Endothelial cell of umbilical vein (primary cell): ENCODE results near the gene OR4F6. TPM values are rescaled to one million over a fixed set of nuclear protein-coding genes. Genes with fewer than 3 reads are reported as not detected.
"Not testable (repeated sequence)": the region's sequence is repeated elsewhere in the genome, so short reads cannot be mapped to it uniquely, and the experiment has no call there.

Experiments
- BruUV-seq: library from RNA; stranded (reverse); fragments of 400-500 nt; replicated peaks from 2 replicates; lab custom pipeline; 2021; lab: Mats Ljungman, UMichigan
- CTCF ChIA-PET: fragments of 300-600, 350-600 bp; sonication (Branson Sonifier 250); formaldehyde crosslinking; loops from one replicate; lab custom pipeline; 2021; ENCODE audit warnings: antibody characterized with exemption, inconsistent platforms; lab: Charles Lee
- POLR2A ChIA-PET: fragments of 300-600, 350-600 bp; sonication (Branson Sonifier 250); formaldehyde crosslinking; loops from one replicate; lab custom pipeline; 2021; ENCODE audit warnings: antibody characterized with exemption, inconsistent platforms; lab: Charles Lee
- DNase-seq: peaks from one replicate; pipeline ENCODE4 v3.0.0-alpha.2; 2011; ENCODE audit warnings: low read depth, low spot score
- FAIRE-seq: peaks from 2 replicates; lab custom pipeline; 2011; peaks lifted over from hg19 to GRCh38; lab: Jason Lieb, UNC
- H2AFZ ChIP-seq: 2 replicates; pipeline ENCODE4 v1.6.0; 2012; ENCODE audit warnings: low read depth, low read length, control low read depth, inconsistent platforms
- H3K27ac ChIP-seq: 2 replicates; pipeline ENCODE4 v1.5.1; 2011; ENCODE audit warnings: low read depth, mild to moderate bottlenecking, control low read depth, low read length, moderate library complexity; ENCODE audit not compliant: insufficient read depth
- H3K27me3 ChIP-seq, 2 experiments: 2 replicates each; pipeline versions ENCODE4 v1.6.0 to v1.6.1; 2011; ENCODE audit warnings: low read length in 2 of 2, mixed read lengths in 1 of 2; ENCODE audit not compliant: control insufficient read depth in 2 of 2, insufficient read depth in 2 of 2
- H3K36me3 ChIP-seq, 2 experiments: 2 replicates in 1 of 2; 3 replicates in 1 of 2; pipeline ENCODE4 v1.5.1; 2011; ENCODE audit warnings: low read length in 2 of 2, mild to moderate bottlenecking in 1 of 2, moderate library complexity in 1 of 2; ENCODE audit not compliant: control insufficient read depth in 2 of 2, insufficient read depth in 2 of 2; ENCODE audit errors: extremely low read depth in 1 of 2
- H3K4me1 ChIP-seq: 3 replicates; pipeline ENCODE4 v1.5.1; 2011; ENCODE audit warnings: mild to moderate bottlenecking, low read length; ENCODE audit not compliant: control insufficient read depth, insufficient read depth; ENCODE audit errors: extremely low read depth
- H3K4me2 ChIP-seq: 2 replicates; pipeline ENCODE4 v1.6.1; 2011; ENCODE audit warnings: low read length, control low read depth, mixed read lengths; ENCODE audit not compliant: insufficient read depth
- H3K4me3 ChIP-seq, 3 experiments: fragments of 200-600 bp in 1 of 3; sonication (generic), shearing (Covaris generic) in 1 of 3; replicated peaks in 1 of 3; 2 replicates each; pipeline ENCODE4 v1.5.1; 2011 to 2016; ENCODE audit warnings: control low read depth in 3 of 3, low read length in 3 of 3, mild to moderate bottlenecking in 2 of 3, inconsistent platforms in 1 of 3, low read depth in 1 of 3, moderate library complexity in 1 of 3; ENCODE audit not compliant: insufficient read depth in 1 of 3
- H3K79me2 ChIP-seq: 2 replicates; pipeline ENCODE4 v1.6.0; 2012; ENCODE audit warnings: low read length, inconsistent platforms; ENCODE audit not compliant: control insufficient read depth, insufficient read depth
- H3K9ac ChIP-seq: replicated peaks from 2 replicates; pipeline ENCODE3; 2011; ENCODE audit warnings: low read length, control low read depth; ENCODE audit not compliant: insufficient read depth; ENCODE audit errors: extremely low read depth
- H3K9me1 ChIP-seq: replicated peaks from 3 replicates; pipeline ENCODE4 v1.6.0; 2011; ENCODE audit warnings: mild to moderate bottlenecking, low read length; ENCODE audit not compliant: control insufficient read depth, insufficient read depth; ENCODE audit errors: extremely low read depth
- H3K9me3 ChIP-seq: replicated peaks from 2 replicates; pipeline ENCODE4 v1.5.1; 2012; ENCODE audit warnings: low read length, inconsistent platforms; ENCODE audit not compliant: control insufficient read depth, insufficient read depth
- H4K20me1 ChIP-seq: replicated peaks from 2 replicates; pipeline ENCODE3; 2011; ENCODE audit warnings: mild to moderate bottlenecking, low read length; ENCODE audit not compliant: control insufficient read depth, insufficient read depth; ENCODE audit errors: extremely low read depth
- EZH2 ChIP-seq: IDR thresholded peaks from 2 replicates; pipeline ENCODE4 v1.6.1; 2012; ENCODE audit warnings: borderline replicate concordance, low read depth, mild to moderate bottlenecking, moderate library complexity, low read length, inconsistent platforms; ENCODE audit not compliant: severe bottlenecking
- FOS ChIP-seq: IDR thresholded peaks from 2 replicates; pipeline ENCODE4 v1.6.1; 2011; ENCODE audit warnings: mild to moderate bottlenecking, low read length, moderate library complexity, borderline replicate concordance; ENCODE audit not compliant: insufficient read depth
- GATA2 ChIP-seq: IDR thresholded peaks from 2 replicates; pipeline ENCODE4 v1.7.0; 2011; ENCODE audit warnings: low read depth, mild to moderate bottlenecking, moderate library complexity, mixed read lengths, low read length; ENCODE audit not compliant: insufficient read length, insufficient read depth
- JUN ChIP-seq: IDR thresholded peaks from 2 replicates; pipeline ENCODE4 v1.6.1; 2011; ENCODE audit warnings: borderline replicate concordance, low read depth; ENCODE audit not compliant: insufficient read length, insufficient read depth
- MYC ChIP-seq: IDR thresholded peaks from one replicate; pipeline ENCODE4 v1.6.1; 2011; ENCODE audit warnings: mild to moderate bottlenecking, low read depth, low read length
- POLR2A ChIP-seq: IDR thresholded peaks from 2 replicates; pipeline ENCODE4 v1.6.1; 2012; ENCODE audit warnings: low read depth, mild to moderate bottlenecking, control low read depth, low read length
- POLR2AphosphoS5 ChIP-seq: IDR thresholded peaks from 2 replicates; pipeline ENCODE4 v1.6.1; 2012; ENCODE audit warnings: low read depth, mild to moderate bottlenecking, control low read depth, low read length, moderate library complexity; ENCODE audit not compliant: insufficient read depth
- dilution Hi-C: fragments of 300-500 bp; cut with MboI; formaldehyde crosslinking; loops from one replicate; pipeline ENCODE4 v1.15.0; 2019; ENCODE audit warnings: low sequenced_read_pairs; ENCODE audit not compliant: extremely low pct_ligation_motif_present
- intact Hi-C: fragments of 100-400 bp; cut with micrococcal nuclease; formaldehyde crosslinking; loops from one replicate; pipeline ENCODE4 v1.10.0; 2022
- polyA plus RNA-seq, 4 experiments: library from polyadenylated mRNA; depleted of rRNA in 3 of 4; stranded (reverse) in 3 of 4; unstranded in 1 of 4; fragments of >200 nt; gene quantifications; 2 replicates each; pipeline versions ENCODE4 v1.2.1 to v1.2.3, GENCODE V29; 2011 to 2012; ENCODE audit warnings: missing spikeins in 1 of 4
- total RNA-seq: library from RNA; stranded (reverse); gene quantifications from 2 replicates; pipeline ENCODE4 v1.2.3, GENCODE V29; 2021
- TF ChIP-seq, protein P1 (sequence below), 2 donors: IDR thresholded peaks; 1 replicate in 1 of 2; 2 replicates in 1 of 2; pipeline ENCODE4 v1.5.1; 2011; ENCODE audit warnings: low read length in 2 of 2, mild to moderate bottlenecking in 2 of 2, moderate library complexity in 2 of 2, control low read depth in 1 of 2, inconsistent platforms in 1 of 2, low read depth in 1 of 2; ENCODE audit not compliant: insufficient read depth in 1 of 2; ENCODE audit errors: extremely low read depth in 1 of 2
- TF ChIP-seq, protein P2 (sequence below): IDR thresholded peaks from 2 replicates; pipeline ENCODE4 v1.6.1; 2011; ENCODE audit not compliant: insufficient read depth, insufficient read length

Gene OR4F6
- total and polyA plus RNA-seq, 2 donors (not counting 3 experiments of a cell fraction or from before 2014, with no cell fraction given): not detected

DNA sequence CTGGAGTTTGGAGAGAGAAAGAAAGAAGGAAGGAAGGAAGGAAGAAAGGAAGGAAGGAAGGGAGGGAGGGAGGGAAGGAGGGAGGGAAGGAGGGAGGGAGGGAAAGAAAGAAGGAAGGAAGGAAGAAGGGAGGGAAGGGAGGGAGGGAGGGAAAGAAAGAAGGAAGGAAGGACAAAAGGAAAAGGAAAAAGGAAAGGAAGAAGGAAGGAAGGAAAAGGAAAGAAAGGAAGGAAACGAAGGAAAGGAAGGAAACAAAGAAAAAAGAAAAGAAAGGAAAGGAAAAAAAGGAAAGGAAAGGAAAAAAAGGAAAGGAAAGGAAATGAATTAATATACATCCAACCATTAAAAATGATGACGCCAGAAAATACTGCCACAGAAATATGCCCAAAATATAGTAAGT, 18.7 kb upstream of the OR4F6 start:
- H3K4me2 ChIP-seq: no peak overlapping the region
- H3K27me3 ChIP-seq: no peaks in the 10 kb centered on the region
- no peaks in the 10 kb centered on the region for H3K36me3 ChIP-seq
- H3K27ac ChIP-seq: no peak overlapping the region
- no peak overlapping the region for H3K4me3 ChIP-seq
- TF ChIP-seq FOS: no peak
- TF ChIP-seq, protein P1, sequence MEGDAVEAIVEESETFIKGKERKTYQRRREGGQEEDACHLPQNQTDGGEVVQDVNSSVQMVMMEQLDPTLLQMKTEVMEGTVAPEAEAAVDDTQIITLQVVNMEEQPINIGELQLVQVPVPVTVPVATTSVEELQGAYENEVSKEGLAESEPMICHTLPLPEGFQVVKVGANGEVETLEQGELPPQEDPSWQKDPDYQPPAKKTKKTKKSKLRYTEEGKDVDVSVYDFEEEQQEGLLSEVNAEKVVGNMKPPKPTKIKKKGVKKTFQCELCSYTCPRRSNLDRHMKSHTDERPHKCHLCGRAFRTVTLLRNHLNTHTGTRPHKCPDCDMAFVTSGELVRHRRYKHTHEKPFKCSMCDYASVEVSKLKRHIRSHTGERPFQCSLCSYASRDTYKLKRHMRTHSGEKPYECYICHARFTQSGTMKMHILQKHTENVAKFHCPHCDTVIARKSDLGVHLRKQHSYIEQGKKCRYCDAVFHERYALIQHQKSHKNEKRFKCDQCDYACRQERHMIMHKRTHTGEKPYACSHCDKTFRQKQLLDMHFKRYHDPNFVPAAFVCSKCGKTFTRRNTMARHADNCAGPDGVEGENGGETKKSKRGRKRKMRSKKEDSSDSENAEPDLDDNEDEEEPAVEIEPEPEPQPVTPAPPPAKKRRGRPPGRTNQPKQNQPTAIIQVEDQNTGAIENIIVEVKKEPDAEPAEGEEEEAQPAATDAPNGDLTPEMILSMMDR (IDR thresholded peaks at IDR 0.05; ENCODE audit: extremely low read depth in 1 of 2, insufficient read depth in 1 of 2, low read depth in 1 of 2, low read length in 2 of 2): no peak
- no peak for TF ChIP-seq POLR2AphosphoS5
- no peak for TF ChIP-seq MYC
- TF ChIP-seq JUN: no peak
- TF ChIP-seq, protein P2, sequence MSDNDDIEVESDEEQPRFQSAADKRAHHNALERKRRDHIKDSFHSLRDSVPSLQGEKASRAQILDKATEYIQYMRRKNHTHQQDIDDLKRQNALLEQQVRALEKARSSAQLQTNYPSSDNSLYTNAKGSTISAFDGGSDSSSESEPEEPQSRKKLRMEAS: no peak
- TF ChIP-seq POLR2A: no peak
- no peak for TF ChIP-seq GATA2
- no peak for TF ChIP-seq EZH2
- intact Hi-C loops (no loop called here), dilution Hi-C loops (no loop called here)
- ChIA-PET POLR2A (no interaction called here), CTCF (no interaction called here)
- no peaks in the 10 kb centered on the region for H3K79me2 ChIP-seq
- H4K20me1 ChIP-seq: no peaks in the 10 kb centered on the region
- FAIRE-seq (no peak), DNase-seq (no peak)
- H2AFZ ChIP-seq: no peak overlapping the region
- H3K9ac ChIP-seq: no peak overlapping the region
- no peaks in the 10 kb centered on the region for H3K9me3 ChIP-seq
- no peaks in the 10 kb centered on the region for H3K4me1 ChIP-seq
- H3K9me1 ChIP-seq: no peaks in the 10 kb centered on the region
- no TSS peak for BruUV-seq

DNA sequence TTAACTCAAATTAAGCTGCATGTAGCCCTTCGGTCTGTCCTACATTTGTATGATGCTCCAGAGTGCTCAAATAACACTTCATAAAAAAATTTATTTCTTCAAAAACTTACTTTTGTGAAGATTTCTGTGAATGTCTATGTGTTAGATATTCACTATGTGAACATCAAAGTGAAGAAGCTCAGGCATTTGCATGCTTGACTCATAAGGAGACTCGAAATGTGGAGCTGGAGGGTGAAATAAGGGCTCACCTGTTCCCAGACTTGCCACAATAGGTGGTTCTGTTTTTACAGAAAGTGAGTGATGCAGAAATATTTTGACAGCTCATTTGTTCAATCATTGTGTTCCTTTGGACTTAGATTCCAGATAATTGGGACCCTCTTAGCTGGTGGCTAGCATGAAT, 16.9 kb upstream of the OR4F6 start:
- H3K4me3 ChIP-seq, H4K20me1 ChIP-seq, H3K9me1 ChIP-seq, CTCF ChIA-PET, H3K4me2 ChIP-seq, intact Hi-C loops, H3K27me3 ChIP-seq, H3K9ac ChIP-seq, dilution Hi-C loops, DNase-seq, H3K79me2 ChIP-seq, H3K36me3 ChIP-seq, H3K27ac ChIP-seq, POLR2A ChIA-PET, H2AFZ ChIP-seq, BruUV-seq, H3K4me1 ChIP-seq, H3K9me3 ChIP-seq, FAIRE-seq: not testable (repeated sequence)

DNA sequence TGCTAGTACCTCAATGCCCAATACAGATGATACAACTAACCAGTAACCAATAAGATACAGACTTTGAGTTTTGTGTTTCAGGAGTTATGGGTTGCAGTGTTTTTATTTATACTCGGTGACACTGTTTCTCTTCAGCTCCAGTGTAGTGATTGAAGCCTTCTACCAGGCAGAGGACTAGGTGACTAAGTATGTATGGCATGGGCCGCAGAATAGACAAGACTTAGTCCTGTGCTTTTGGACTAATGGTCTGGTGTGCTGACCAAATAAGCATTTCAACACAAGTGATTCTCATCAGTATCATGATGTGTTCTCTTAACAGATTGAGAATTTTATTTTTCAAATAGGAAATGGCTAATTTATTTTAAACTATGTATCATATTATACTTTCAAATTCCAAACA, 15.3 kb upstream of the OR4F6 start:
- dilution Hi-C loops, H3K27me3 ChIP-seq, H3K4me1 ChIP-seq, BruUV-seq, intact Hi-C loops, H4K20me1 ChIP-seq, H3K9me1 ChIP-seq, POLR2A ChIA-PET, H3K36me3 ChIP-seq, H3K9ac ChIP-seq, H2AFZ ChIP-seq, H3K4me2 ChIP-seq, FAIRE-seq, CTCF ChIA-PET, H3K4me3 ChIP-seq, H3K79me2 ChIP-seq, H3K9me3 ChIP-seq, H3K27ac ChIP-seq, DNase-seq: not testable (repeated sequence)
